K562 (cell line): ENCODE results near the gene MTX3. TPM values are rescaled to one million over a fixed set of nuclear protein-coding genes. Genes with fewer than 3 reads are reported as not detected.

ENCODE experiments used
- ATAC-seq: fragments of 200-7000 bp; cut with Tn5 transposase; 3 replicates; pipeline ENCODE4 v1.9.1; 2020; ENCODE audit warnings: moderate library complexity
- BruUV-seq: library from RNA; stranded (reverse); fragments of 400-500 nt; replicated peaks from 2 replicates; lab custom pipeline; 2021; lab: Mats Ljungman, UMichigan
- CTCF ChIA-PET: fragments of 300-600 bp; formaldehyde crosslinking; extraction: SDS; loops from one replicate; lab custom pipeline; 2021; ENCODE audit warnings: low intra/inter-chr PET ratio; lab: Yijun Ruan, JAX
- POLR2A ChIA-PET: fragments of 300-600, 350-650 bp; sonication (Branson Sonifier 250); formaldehyde crosslinking; extraction: SDS; loops from one replicate; lab custom pipeline; 2021; ENCODE audit warnings: antibody characterized with exemption, inconsistent platforms; lab: Yijun Ruan, JAX
- DNase-seq, 4 experiments: peaks; one replicate each; pipeline versions ENCODE4 v3.0.0 to v3.0.0-alpha.2; 2011 to 2018; ENCODE audit warnings: low spot score in 3 of 4, mixed read lengths in 3 of 4; ENCODE audit errors: extremely low read depth in 1 of 4
- FAIRE-seq: peaks from 2 replicates; lab custom pipeline; 2011; peaks lifted over from hg19 to GRCh38; lab: Jason Lieb, UNC
- H2AFZ ChIP-seq: 2 replicates; pipeline ENCODE4 v1.6.0; 2011; ENCODE audit warnings: low read depth, low read length, control low read depth, inconsistent platforms
- H3K27ac ChIP-seq: fragments of 200-600 bp; 3 replicates; pipeline ENCODE4 v1.8.0; 2011; ENCODE audit warnings: low read depth, mild to moderate bottlenecking, control low read depth, inconsistent platforms, low read length, moderate library complexity, mixed read lengths; ENCODE audit errors: extremely low read depth
- H3K27me3 ChIP-seq, 2 experiments: fragments of 300-600 bp in 1 of 2; 2 replicates in 1 of 2; 3 replicates in 1 of 2; pipeline versions ENCODE4 v1.6.0 to v1.8.0; 2011; ENCODE audit warnings: inconsistent platforms in 2 of 2, low read length in 2 of 2, mild to moderate bottlenecking in 1 of 2, mixed read lengths in 1 of 2, moderate library complexity in 1 of 2; ENCODE audit not compliant: control insufficient read depth in 2 of 2, insufficient read depth in 2 of 2
- H3K36me3 ChIP-seq: fragments of 300-600 bp; 3 replicates; pipeline ENCODE4 v1.8.0; 2011; ENCODE audit warnings: mild to moderate bottlenecking, low read length, inconsistent platforms; ENCODE audit not compliant: control insufficient read depth, insufficient read depth
- H3K4me1 ChIP-seq, 2 experiments: fragments of 200-600 bp in 1 of 2; replicated peaks in 1 of 2; 2 replicates in 1 of 2; 3 replicates in 1 of 2; pipeline versions ENCODE4 v1.5.1 to v1.8.0; 2011; ENCODE audit warnings: inconsistent platforms in 2 of 2, low read length in 2 of 2, mild to moderate bottlenecking in 1 of 2, mixed read lengths in 1 of 2, moderate library complexity in 1 of 2; ENCODE audit not compliant: control insufficient read depth in 2 of 2, insufficient read depth in 2 of 2
- H3K4me2 ChIP-seq: 2 replicates; pipeline ENCODE4 v1.6.1; 2011; ENCODE audit warnings: low read length, control low read depth, inconsistent platforms, mixed read lengths; ENCODE audit not compliant: insufficient read depth
- H3K4me3 ChIP-seq: fragments of 200-600 bp; sonication (generic), shearing (Covaris generic); 2 replicates; pipeline ENCODE4 v1.5.1; 2016; ENCODE audit warnings: control low read depth, inconsistent platforms
- H3K79me2 ChIP-seq: fragments of 200-600 bp; 3 replicates; pipeline ENCODE4 v1.8.0; 2011; ENCODE audit warnings: low read length, inconsistent platforms; ENCODE audit not compliant: control insufficient read depth, insufficient read depth
- H3K9ac ChIP-seq, 2 experiments: 2 replicates each; pipeline versions ENCODE4 v1.6.0 to v1.6.1; 2011; ENCODE audit warnings: low read depth in 2 of 2, low read length in 2 of 2, control low read depth in 1 of 2, inconsistent platforms in 1 of 2, mild to moderate bottlenecking in 1 of 2, mixed read lengths in 1 of 2; ENCODE audit not compliant: insufficient read depth in 1 of 2
- H3K9me1 ChIP-seq: one replicate; pipeline ENCODE4 v1.6.0; 2011; ENCODE audit warnings: inconsistent platforms, mild to moderate bottlenecking, low read length, moderate library complexity; ENCODE audit not compliant: control insufficient read depth, insufficient read depth
- H3K9me3 ChIP-seq: replicated peaks from 2 replicates; pipeline ENCODE4 v1.5.1; 2011; ENCODE audit warnings: low read depth, low read length, inconsistent platforms; ENCODE audit not compliant: control insufficient read depth, insufficient read depth
- H4K20me1 ChIP-seq: replicated peaks from 2 replicates; pipeline ENCODE4 v1.6.1; 2011; ENCODE audit warnings: low read length, inconsistent platforms, mixed read lengths; ENCODE audit not compliant: control insufficient read depth, insufficient read depth
- ARNT ChIP-seq, 2 experiments: fragments of 450-650 bp; IDR thresholded peaks; 2 replicates each; pipeline ENCODE4 v1.6.1; 2016; ENCODE audit warnings: mild to moderate bottlenecking in 1 of 2
- CHCHD3 ChIP-seq: fragments of 250-450 bp; sonication (Bioruptor Pico); IDR thresholded peaks from 2 replicates; pipeline ENCODE4 v2.1.2; 2022; ENCODE audit warnings: mild to moderate bottlenecking
- CREB5 ChIP-seq: fragments of 250-450 bp; sonication (Bioruptor Pico); IDR thresholded peaks from 2 replicates; pipeline ENCODE4 v1.5.0; 2020; ENCODE audit warnings: mild to moderate bottlenecking
- CTBP1 ChIP-seq: fragments of 450-650 bp; IDR thresholded peaks from 2 replicates; pipeline ENCODE4 v1.6.1; 2016; ENCODE audit warnings: borderline replicate concordance
- FIP1L1 ChIP-seq: fragments of 200-400 bp; formaldehyde crosslinking; IDR thresholded peaks from 2 replicates; pipeline ENCODE4 v1.6.1; 2018; ENCODE audit warnings: mild to moderate bottlenecking, low read depth, low read length; ENCODE audit not compliant: poor library complexity, severe bottlenecking
- FOXP4 ChIP-seq: sonication (generic); formaldehyde crosslinking; IDR thresholded peaks from 2 replicates; pipeline ENCODE4 v1.8.0; 2022; ENCODE audit warnings: mild to moderate bottlenecking, missing genetic modification reagents, borderline replicate concordance
- HMG20A ChIP-seq: fragments of 450-650 bp; formaldehyde crosslinking; conservative IDR thresholded peaks from 2 replicates; pipeline ENCODE4 v1.4.0; 2020; ENCODE audit warnings: mild to moderate bottlenecking, mixed read lengths
- HNRNPL ChIP-seq: fragments of 200-400 bp; formaldehyde crosslinking; IDR thresholded peaks from 2 replicates; pipeline ENCODE4 v1.6.1; 2017; ENCODE audit warnings: low read depth, mild to moderate bottlenecking, low read length
- MXD1 ChIP-seq: fragments of 250-450 bp; sonication (Bioruptor Pico); IDR thresholded peaks from 2 replicates; pipeline ENCODE4 v1.8.0; 2021; ENCODE audit warnings: borderline replicate concordance, mild to moderate bottlenecking, moderate library complexity; ENCODE audit not compliant: poor library complexity, severe bottlenecking
- NCOR1 ChIP-seq: fragments of 450-650 bp; IDR thresholded peaks from 2 replicates; pipeline ENCODE4 v1.6.1; 2016; ENCODE audit warnings: mild to moderate bottlenecking, moderate library complexity
- PURB ChIP-seq: sonication (generic); formaldehyde crosslinking; IDR thresholded peaks from 2 replicates; pipeline ENCODE4 v1.9.0; 2021; ENCODE audit warnings: low read depth, mild to moderate bottlenecking, missing genetic modification reagents
- SNRNP70 ChIP-seq: fragments of 200-400 bp; formaldehyde crosslinking; optimal IDR thresholded peaks from 2 replicates; pipeline ENCODE3; 2017; ENCODE audit warnings: low read depth, low read length
- SRF ChIP-seq, 2 experiments: fragments of 250-450, 450-650 bp in 1 of 2; sonication (Bioruptor Pico) in 1 of 2; sonication (generic) in 1 of 2; formaldehyde crosslinking; IDR thresholded peaks; 2 replicates each; pipeline versions ENCODE4 v1.5.0 to v1.5.1; 2020 to 2022; ENCODE audit warnings: mild to moderate bottlenecking in 1 of 2, missing genetic modification reagents in 1 of 2
- TAF1 ChIP-seq: IDR thresholded peaks from 2 replicates; pipeline ENCODE4 v1.6.1; 2011; ENCODE audit warnings: mild to moderate bottlenecking, low read length, moderate library complexity; ENCODE audit not compliant: insufficient read depth, control insufficient read depth, severe bottlenecking; ENCODE audit errors: extremely low read depth
- TBP ChIP-seq: optimal IDR thresholded peaks from 2 replicates; pipeline ENCODE3; 2011; ENCODE audit warnings: low read depth, low read length, improper control_type of control experiment
- ZNF12 ChIP-seq: sonication (generic); formaldehyde crosslinking; IDR thresholded peaks from 2 replicates; pipeline ENCODE4 v1.4.0; 2020; ENCODE audit warnings: mild to moderate bottlenecking, missing genetic modification reagents
- ZNF212 ChIP-seq: fragments of 450-650 bp; formaldehyde crosslinking; IDR thresholded peaks from 2 replicates; pipeline ENCODE4 v1.4.0; 2020; ENCODE audit warnings: mild to moderate bottlenecking
- ZNF695 ChIP-seq: fragments of 450-650 bp; formaldehyde crosslinking; IDR thresholded peaks from 2 replicates; pipeline ENCODE4 v1.4.0; 2020; ENCODE audit warnings: mild to moderate bottlenecking, moderate library complexity
- ZNF699 ChIP-seq: fragments of 250-450 bp; sonication (Bioruptor Pico); IDR thresholded peaks from 2 replicates; pipeline ENCODE4 v1.8.0; 2021; ENCODE audit warnings: mild to moderate bottlenecking, moderate library complexity; ENCODE audit not compliant: insufficient replicate concordance
- WGBS: fragments of 100-300 bp; shearing (Covaris generic); methylation state at CpG from one replicate; pipeline ENCODE4 v1.1.6; 2016; ENCODE audit warnings: low coverage, mixed read lengths; ENCODE audit not compliant: insufficient coverage; ENCODE audit errors: missing lambda C conversion rate; 5-methylcytosine and 5-hydroxymethylcytosine counted together
- in situ Hi-C: fragments of 300-500 bp; cut with MboI; formaldehyde crosslinking; loops from 4 replicates; pipeline ENCODE4 v1.15.0; 2018; ENCODE audit warnings: inconsistent platforms, mixed read lengths
- intact Hi-C: fragments of 100-400 bp; cut with micrococcal nuclease; formaldehyde crosslinking; loops from 2 replicates; pipeline ENCODE4 v1.14.2; 2022
- polyA plus RNA-seq, 8 experiments: library from polyadenylated mRNA; depleted of rRNA in 4 of 8; stranded (reverse) in 5 of 8; unstranded in 3 of 8; fragments of >200 nt; fragmentation: Nextera tagmentation in 2 of 8; fragmentation: Illumina TruSeq in 1 of 8; extraction: Ambion mirVana in 2 of 8; extraction: Trizol in 1 of 8; gene quantifications; 2 replicates each; pipeline versions ENCODE4 v1.2.1 to v1.2.3, GENCODE V29; 2011 to 2014; ENCODE audit warnings: inconsistent platforms in 1 of 8, missing spikeins in 1 of 8
- total RNA-seq, 7 experiments: library from RNA; depleted of rRNA in 6 of 7; stranded (reverse); fragments of >200 nt in 6 of 7; fragmentation: Illumina TruSeq in 2 of 7; extraction: Trizol in 2 of 7; gene quantifications; 2 replicates each; pipeline versions ENCODE4 v1.2.1 to v1.2.3, GENCODE V29; 2011 to 2021; ENCODE audit warnings: low replicate concordance in 1 of 7

MTX3 gene
- total and polyA plus RNA-seq, 9 of the 15 experiments (the other 6 are each of a cell fraction or from before 2014, with no cell fraction given) = 0.04 to 0.36 (median 0.15) TPM; not detected in 1

GRCh38 chr5:79975422-79975821, 15.6 kb downstream of the MTX3 start:
- TF ChIP-seq FOXP4 (CRISPR knock-in tag) (no peak), ZNF695 (CRISPR knock-in tag) (no peak), TBP (no peak), FIP1L1 (no peak), HMG20A (CRISPR knock-in tag) (no peak), CHCHD3 (CRISPR knock-in tag) (no peak), ARNT (IDR thresholded peaks at IDR 0.05) (no peak), CTBP1 (no peak), MXD1 (CRISPR knock-in tag) (no peak), SNRNP70 (no peak), HNRNPL (no peak), TAF1 (no peak), NCOR1 (no peak), ZNF12 (no peak), SRF (CRISPR knock-in tag; IDR thresholded peaks at IDR 0.05) (no peak), ZNF212 (CRISPR knock-in tag) (no peak), ZNF699 (CRISPR knock-in tag) (no peak), CREB5 (CRISPR knock-in tag) (no peak), PURB (CRISPR knock-in tag) (no peak)
- H3K4me3 ChIP-seq = no peak overlapping the region
- H4K20me1 ChIP-seq = no peaks in the 10 kb centered on the region
- H3K4me1 ChIP-seq = no peaks in the 10 kb centered on the region
- in situ Hi-C loops (no loop called here), intact Hi-C loops (loop anchor here (5.0 kb wide), 1 partner anchor 48 kb away; no protein-coding TSS in a partner anchor)
- no peaks in the 10 kb centered on the region for H3K9me1 ChIP-seq
- ATAC-seq (no peak), DNase-seq (no peak), FAIRE-seq (no peak)
- 2% methylated on average over 5 of the region's 5 CpGs for WGBS
- H3K9me3 ChIP-seq = no peaks in the 10 kb centered on the region
- no peak overlapping the region for H3K9ac ChIP-seq
- peaks cover 2 to 17% of the 10 kb centered on the region in 2 experiments; a peak in 4 of 5 replicates for H3K27me3 ChIP-seq
- H2AFZ ChIP-seq = no peak overlapping the region
- ChIA-PET POLR2A (interaction anchor here (0.7 kb wide), 1 partner anchor 9 kb away, joined by 3 read pairs; no protein-coding TSS in a partner anchor), CTCF (no interaction called here)
- H3K79me2 ChIP-seq = no peaks in the 10 kb centered on the region
- no peak overlapping the region for H3K27ac ChIP-seq
- no peak overlapping the region for H3K4me2 ChIP-seq
- no peaks in the 10 kb centered on the region for H3K36me3 ChIP-seq
- BruUV-seq = no TSS peak
